GM12892 (cell line): ENCODE data around the gene GTSF1L.

Experiments used
- POLR2A ChIP-seq: IDR thresholded peaks from 2 replicates; pipeline ENCODE4 v1.6.1; 2011; ENCODE audit warnings: low read depth, low read length, control low read depth
- POLR2AphosphoS5 ChIP-seq: IDR thresholded peaks from 2 replicates; pipeline ENCODE4 v1.6.1; 2011; ENCODE audit warnings: low read depth, low read length, control low read depth
- TAF1 ChIP-seq: IDR thresholded peaks from 2 replicates; pipeline ENCODE4 v1.6.1; 2011; ENCODE audit warnings: low read depth, mild to moderate bottlenecking, control low read depth, low read length, borderline replicate concordance

GRCh38 chr20:43686820-43687219, 40.0 kb downstream of the GTSF1L start:
- TF ChIP-seq POLR2AphosphoS5, result no peak
- no peak for TF ChIP-seq POLR2A
- TF ChIP-seq TAF1, result no peak
